HCT116 (cell line): Measurements from ENCODE around the gene GPS1. TPM values are rescaled to one million over a fixed set of nuclear protein-coding genes. Genes with fewer than 3 reads are reported as not detected.

ENCODE experiments used
- ATAC-seq: fragments of 200-7000 bp; cut with Tn5 transposase; 2 replicates; pipeline ENCODE4 v1.9.1; 2020; ENCODE audit warnings: mild to moderate bottlenecking, moderate library complexity
- BruUV-seq: library from RNA; stranded (reverse); fragments of 400-500 nt; replicated peaks from 2 replicates; lab custom pipeline; 2021; lab: Mats Ljungman, UMichigan
- CTCF ChIA-PET: fragments of 300-600 bp; sonication (Branson Sonifier 250); formaldehyde crosslinking; loops from one replicate; lab custom pipeline; 2021; ENCODE audit warnings: antibody characterized with exemption; lab: Charles Lee
- POLR2A ChIA-PET: fragments of 300-600, 350-600 bp; sonication (Branson Sonifier 250); formaldehyde crosslinking; loops from one replicate; lab custom pipeline; 2021; ENCODE audit warnings: antibody characterized with exemption; lab: Charles Lee
- RAD21 ChIA-PET, 2 experiments: fragments of 300-600 bp; sonication (Branson Sonifier 250); formaldehyde crosslinking; loops; one replicate each; lab custom pipeline; 2023; ENCODE audit warnings: low total read pairs in 2 of 2; ENCODE audit not compliant: uncharacterized antibody in 2 of 2, unreplicated experiment in 2 of 2, low non-redundant PET in 1 of 2; lab: Charles Lee
- DNase-seq: peaks from one replicate; pipeline ENCODE4 v3.0.0-alpha.2; 2010; ENCODE audit warnings: low read depth, low spot score
- H2AFZ ChIP-seq: fragments of 200-600 bp; shearing (Covaris generic), sonication (generic); 2 replicates; pipeline ENCODE4 v1.6.1; 2017; ENCODE audit warnings: low read depth, mixed run types, mixed read lengths, antibody characterized with exemption, low read length; ENCODE audit not compliant: poor library complexity, severe bottlenecking
- H3K27ac ChIP-seq: 2 replicates; pipeline ENCODE4 v1.5.1; 2012; ENCODE audit warnings: low read depth, low read length
- H3K27me3 ChIP-seq: fragments of 200-600 bp; sonication (generic); 2 replicates; pipeline ENCODE4 v1.6.1; 2016; ENCODE audit warnings: mixed run types, low read length, mixed read lengths; ENCODE audit not compliant: insufficient read depth
- H3K36me3 ChIP-seq, 2 experiments: fragments of 200-500 bp in 1 of 2; fragments of 200-600 bp in 1 of 2; sonication (Bioruptor generic) in 1 of 2; sonication (generic) in 1 of 2; 2 replicates each; pipeline versions ENCODE4 v1.5.1 to v1.6.1; 2014 to 2016; ENCODE audit warnings: low read length in 2 of 2, inconsistent platforms in 1 of 2, mixed read lengths in 1 of 2, mixed run types in 1 of 2; ENCODE audit not compliant: insufficient read depth in 2 of 2, control insufficient read depth in 1 of 2
- H3K4me1 ChIP-seq, 2 experiments: fragments of 200-600 bp in 1 of 2; sonication (generic) in 1 of 2; 2 replicates each; pipeline versions ENCODE4 v1.5.1 to v1.6.1; 2012 to 2017; ENCODE audit warnings: low read length in 2 of 2, inconsistent platforms in 1 of 2, mild to moderate bottlenecking in 1 of 2, mixed read lengths in 1 of 2, mixed run types in 1 of 2, moderate library complexity in 1 of 2; ENCODE audit not compliant: insufficient read depth in 2 of 2, control insufficient read depth in 1 of 2
- H3K4me2 ChIP-seq: fragments of 200-600 bp; sonication (generic); 2 replicates; pipeline ENCODE4 v1.6.1; 2017; ENCODE audit warnings: mixed run types, low read length, mixed read lengths
- H3K4me3 ChIP-seq, 2 experiments: fragments of 200-600 bp in 1 of 2; sonication (generic) in 1 of 2; replicated peaks in 1 of 2; 2 replicates each; pipeline ENCODE4 v1.5.1; 2011 to 2016; ENCODE audit warnings: low read length in 2 of 2, control low read depth in 1 of 2, low read depth in 1 of 2, mild to moderate bottlenecking in 1 of 2, mixed read lengths in 1 of 2, mixed run types in 1 of 2
- H3K79me2 ChIP-seq: fragments of 200-600 bp; sonication (generic); 2 replicates; pipeline ENCODE4 v1.6.1; 2017; ENCODE audit warnings: mild to moderate bottlenecking, mixed run types, low read length, moderate library complexity, mixed read lengths; ENCODE audit not compliant: insufficient read depth
- H3K9ac ChIP-seq: fragments of 200-600 bp; sonication (generic); 2 replicates; pipeline ENCODE4 v1.6.1; 2016; ENCODE audit warnings: low read length, mixed read lengths
- H3K9me2 ChIP-seq: fragments of 200-600 bp; sonication (generic), shearing (Covaris generic); 2 replicates; pipeline ENCODE4 v1.6.1; 2017; ENCODE audit warnings: mixed run types, mild to moderate bottlenecking, moderate library complexity; ENCODE audit not compliant: insufficient read depth
- H3K9me3 ChIP-seq, 2 experiments: fragments of 200-500 bp in 1 of 2; fragments of 200-600 bp in 1 of 2; sonication (Bioruptor generic) in 1 of 2; sonication (generic) in 1 of 2; 2 replicates each; pipeline ENCODE4 v1.6.1; 2014 to 2017; ENCODE audit warnings: low read length in 2 of 2, mixed read lengths in 2 of 2, inconsistent platforms in 1 of 2, low read depth in 1 of 2, mild to moderate bottlenecking in 1 of 2, mixed run types in 1 of 2, moderate library complexity in 1 of 2; ENCODE audit not compliant: control insufficient read depth in 1 of 2, insufficient read depth in 1 of 2
- H4K20me1 ChIP-seq: fragments of 200-600 bp; sonication (generic), shearing (Covaris generic); 2 replicates; pipeline ENCODE4 v1.6.1; 2017; ENCODE audit warnings: mixed run types, mild to moderate bottlenecking, moderate library complexity; ENCODE audit not compliant: insufficient read depth
- CBX3 ChIP-seq: IDR thresholded peaks from 2 replicates; pipeline ENCODE4 v1.6.1; 2012; ENCODE audit warnings: low read depth
- CEBPB ChIP-seq: IDR thresholded peaks from 2 replicates; pipeline ENCODE4 v1.6.1; 2012; ENCODE audit warnings: low read depth
- CTCF ChIP-seq, 3 experiments: fragments of 200-600 bp in 1 of 3; sonication (generic) in 1 of 3; IDR thresholded peaks in 2 of 3; conservative IDR thresholded peaks in 1 of 3; 2 replicates each; pipeline ENCODE4 v1.5.1; 2012 to 2017; ENCODE audit warnings: low read depth in 2 of 3, low read length in 2 of 3, antibody characterized with exemption in 1 of 3, borderline replicate concordance in 1 of 3, control low read depth in 1 of 3, mild to moderate bottlenecking in 1 of 3, mixed read lengths in 1 of 3, mixed run types in 1 of 3, moderate library complexity in 1 of 3; ENCODE audit not compliant: insufficient read depth in 1 of 3
- EGR1 ChIP-seq: IDR thresholded peaks from 2 replicates; pipeline ENCODE4 v1.6.1; 2012; ENCODE audit warnings: low read depth
- ELF1 ChIP-seq: IDR thresholded peaks from 2 replicates; pipeline ENCODE4 v1.6.1; 2012; ENCODE audit warnings: low read depth, borderline replicate concordance
- EZH2phosphoT487 ChIP-seq: fragments of 200-600 bp; IDR thresholded peaks from 2 replicates; pipeline ENCODE4 v1.6.1; 2018; ENCODE audit warnings: antibody characterized with exemption, borderline replicate concordance
- JUND ChIP-seq: IDR thresholded peaks from 2 replicates; pipeline ENCODE4 v1.6.1; 2012
- MAX ChIP-seq: IDR thresholded peaks from 2 replicates; pipeline ENCODE4 v1.6.1; 2012
- POLR2A ChIP-seq: IDR thresholded peaks from 2 replicates; pipeline ENCODE4 v1.7.0; 2011; ENCODE audit warnings: borderline replicate concordance; ENCODE audit not compliant: insufficient read depth, insufficient read length; ENCODE audit errors: extremely low read depth
- POLR2AphosphoS5 ChIP-seq: IDR thresholded peaks from 2 replicates; pipeline ENCODE4 v1.6.1; 2011; ENCODE audit warnings: mild to moderate bottlenecking, low read depth, low read length, moderate library complexity
- RAD21 ChIP-seq: IDR thresholded peaks from 2 replicates; pipeline ENCODE4 v1.6.1; 2012; ENCODE audit warnings: low read depth, mild to moderate bottlenecking
- REST ChIP-seq: IDR thresholded peaks from 2 replicates; pipeline ENCODE4 v1.6.1; 2012; ENCODE audit warnings: low read depth
- SP1 ChIP-seq: IDR thresholded peaks from 2 replicates; pipeline ENCODE4 v1.6.1; 2012; ENCODE audit warnings: low read depth
- TCF7L2 ChIP-seq: IDR thresholded peaks from 2 replicates; pipeline ENCODE4 v1.7.0; 2011; ENCODE audit warnings: borderline replicate concordance, inconsistent platforms; ENCODE audit not compliant: insufficient read depth, insufficient read length; ENCODE audit errors: extremely low read depth
- YY1 ChIP-seq: IDR thresholded peaks from 2 replicates; pipeline ENCODE4 v1.6.1; 2011; ENCODE audit warnings: low read length, low read depth, moderate library complexity, mild to moderate bottlenecking; ENCODE audit not compliant: insufficient replicate concordance; ENCODE audit errors: extremely low read depth
- ZBTB33 ChIP-seq: IDR thresholded peaks from 2 replicates; pipeline ENCODE4 v1.6.1; 2011; ENCODE audit warnings: mild to moderate bottlenecking, low read length, moderate library complexity; ENCODE audit not compliant: insufficient replicate concordance; ENCODE audit errors: extremely low read depth
- ZFX ChIP-seq: fragments of 450-650 bp; IDR thresholded peaks from 2 replicates; pipeline ENCODE4 v1.6.1; 2017
- ZNF274 ChIP-seq: fragments of 200-500 bp; sonication (Bioruptor generic); IDR thresholded peaks from 2 replicates; pipeline ENCODE4 v1.6.1; 2014; ENCODE audit warnings: mild to moderate bottlenecking, low read depth, low read length, inconsistent platforms
- intact Hi-C: fragments of 100-400 bp; cut with micrococcal nuclease; formaldehyde crosslinking; loops from 2 replicates; pipeline ENCODE4 v1.10.0; 2022
- total RNA-seq: library from RNA; stranded (reverse); gene quantifications from one replicate; pipeline ENCODE4 v1.2.1, GENCODE V29; 2021; ENCODE audit not compliant: unreplicated experiment
- TF ChIP-seq, protein P1 (sequence below): IDR thresholded peaks from 2 replicates; pipeline ENCODE4 v1.6.1; 2012

The GPS1 gene
- total RNA-seq, 1 experiment from 2014 or later = 205 TPM

- DNase-seq = no peak
- intact Hi-C loops = no loop called here
- no peak for TF ChIP-seq POLR2AphosphoS5
- no peak for TF ChIP-seq EZH2phosphoT487
- TF ChIP-seq, protein P1, sequence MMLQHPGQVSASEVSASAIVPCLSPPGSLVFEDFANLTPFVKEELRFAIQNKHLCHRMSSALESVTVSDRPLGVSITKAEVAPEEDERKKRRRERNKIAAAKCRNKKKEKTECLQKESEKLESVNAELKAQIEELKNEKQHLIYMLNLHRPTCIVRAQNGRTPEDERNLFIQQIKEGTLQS = no peak
- TF ChIP-seq JUND = no peak
- no peak for TF ChIP-seq ZBTB33
- no peak for TF ChIP-seq REST
- no peak for TF ChIP-seq ZNF274
- no peak for TF ChIP-seq YY1
- TF ChIP-seq MAX = no peak
- no peak for TF ChIP-seq CTCF (IDR thresholded peaks at IDR 0.05 in 2 of 3, conservative IDR thresholded peaks at IDR 0.05 in 1 of 3; ENCODE audit: borderline replicate concordance in 1 of 3, insufficient read depth in 1 of 3, low read depth in 2 of 3, low read length in 2 of 3)
- no peak for TF ChIP-seq ELF1
- no peak for TF ChIP-seq TCF7L2
- no peak for TF ChIP-seq CEBPB
- TF ChIP-seq CBX3 = no peak
- TF ChIP-seq EGR1 = no peak
- no peak for TF ChIP-seq ZFX
- no peak for TF ChIP-seq POLR2A
- TF ChIP-seq SP1 = no peak
- TF ChIP-seq RAD21 = no peak
- Histone ChIP-seq H3K4me1 (peaks cover 8 to 25% of the 10 kb centered on the region in 2 experiments; a peak in 3 of 4 replicates), H3K9ac (no peak overlapping the region), H3K4me2 (no peak overlapping the region), H3K27ac (peak overlapping the region; percentile 23; the same call in 1 of the 2 replicates), H3K9me3 (no peaks in the 10 kb centered on the region), H3K27me3 (no peaks in the 10 kb centered on the region), H3K9me2 (no peaks in the 10 kb centered on the region), H3K4me3 (no peak overlapping the region), H3K36me3 (peaks cover 23 to 86% of the 10 kb centered on the region in 2 experiments), H2AFZ (no peak overlapping the region), H3K79me2 (peaks cover 30% of the 10 kb centered on the region), H4K20me1 (no peaks in the 10 kb centered on the region; the same call in 1 of the 2 replicates)
- no peak for ATAC-seq
- ChIA-PET RAD21 (no interaction called here), CTCF (no interaction called here), POLR2A (no interaction called here)
- BruUV-seq = no TSS peak
These were observed 8.3 kb downstream of the GPS1 start for GRCh38 chr17:82060001-82060380.
